K562 (cell line): Measurements from ENCODE around the gene TMEM174. TPM values are rescaled to one million over a fixed set of nuclear protein-coding genes. Genes with fewer than 3 reads are reported as not detected.
A peak's percentile ranks its signal among the peaks of the same experiment; 100 is the strongest.

ENCODE experiments used
- KHSRP ChIP-seq: fragments of 450-650 bp; IDR thresholded peaks from 2 replicates; pipeline ENCODE4 v1.6.1; 2017
- KLF16 ChIP-seq: IDR thresholded peaks from 2 replicates; pipeline ENCODE4 v1.6.1; 2016; ENCODE audit warnings: antibody characterized with exemption
- L3MBTL2 ChIP-seq: fragments of 450-650 bp; IDR thresholded peaks from 2 replicates; pipeline ENCODE4 v1.6.1; 2016; ENCODE audit warnings: mild to moderate bottlenecking, moderate library complexity
- NR2F6 ChIP-seq: fragments of 450-650 bp; formaldehyde crosslinking; IDR thresholded peaks from 2 replicates; pipeline ENCODE4 v1.4.0; 2020; ENCODE audit warnings: mild to moderate bottlenecking
- PYGO2 ChIP-seq: fragments of 450-650 bp; IDR thresholded peaks from 2 replicates; pipeline ENCODE4 v1.6.1; 2016; ENCODE audit warnings: mild to moderate bottlenecking, missing genetic modification characterization, moderate library complexity, missing compliant biosample characterization
- RBFOX2 ChIP-seq: fragments of 200-400 bp; formaldehyde crosslinking; IDR thresholded peaks from 2 replicates; pipeline ENCODE4 v1.6.1; 2017; ENCODE audit warnings: low read depth, mild to moderate bottlenecking, low read length, moderate library complexity
- TAF1 ChIP-seq: IDR thresholded peaks from 2 replicates; pipeline ENCODE4 v1.6.1; 2011; ENCODE audit warnings: mild to moderate bottlenecking, low read length, moderate library complexity; ENCODE audit not compliant: insufficient read depth, control insufficient read depth, severe bottlenecking; ENCODE audit errors: extremely low read depth
- TRIM28 ChIP-seq: fragments of 450-650 bp; IDR thresholded peaks from 2 replicates; pipeline ENCODE4 v1.6.1; 2017
- ZBTB17 ChIP-seq: fragments of 450-650 bp; formaldehyde crosslinking; IDR thresholded peaks from 2 replicates; pipeline ENCODE4 v1.4.0; 2020; ENCODE audit warnings: mild to moderate bottlenecking
- ZFP36 ChIP-seq: fragments of 150-350 bp; IDR thresholded peaks from 2 replicates; pipeline ENCODE4 v1.6.1; 2018; ENCODE audit warnings: low read length, low read depth; ENCODE audit not compliant: partially characterized antibody
- ZNF143 ChIP-seq: sonication (generic); formaldehyde crosslinking; IDR thresholded peaks from 2 replicates; pipeline ENCODE4 v1.9.0; 2022; ENCODE audit warnings: mild to moderate bottlenecking, missing genetic modification reagents
- ZNF584 ChIP-seq: fragments of 200-800 bp; sonication (Bioruptor generic); IDR thresholded peaks from 2 replicates; pipeline ENCODE4 v1.6.1; 2016; ENCODE audit warnings: low read depth, mild to moderate bottlenecking, missing genetic modification characterization, missing compliant biosample characterization
- ZSCAN32 ChIP-seq: fragments of 450-650 bp; formaldehyde crosslinking; IDR thresholded peaks from 2 replicates; pipeline ENCODE4 v1.4.0; 2020; ENCODE audit warnings: mild to moderate bottlenecking, moderate library complexity
- polyA plus RNA-seq, 8 experiments: library from polyadenylated mRNA; depleted of rRNA in 4 of 8; stranded (reverse) in 5 of 8; unstranded in 3 of 8; fragments of >200 nt; fragmentation: Nextera tagmentation in 2 of 8; fragmentation: Illumina TruSeq in 1 of 8; extraction: Ambion mirVana in 2 of 8; extraction: Trizol in 1 of 8; gene quantifications; 2 replicates each; pipeline versions ENCODE4 v1.2.1 to v1.2.3, GENCODE V29; 2011 to 2014; ENCODE audit warnings: inconsistent platforms in 1 of 8, missing spikeins in 1 of 8
- total RNA-seq, 7 experiments: library from RNA; depleted of rRNA in 6 of 7; stranded (reverse); fragments of >200 nt in 6 of 7; fragmentation: Illumina TruSeq in 2 of 7; extraction: Trizol in 2 of 7; gene quantifications; 2 replicates each; pipeline versions ENCODE4 v1.2.1 to v1.2.3, GENCODE V29; 2011 to 2021; ENCODE audit warnings: low replicate concordance in 1 of 7
- TF ChIP-seq, protein P1 (sequence below), 3 experiments: IDR thresholded peaks in 2 of 3; conservative IDR thresholded peaks in 1 of 3; 2 replicates each; pipeline ENCODE4 v1.5.1; 2011 to 2012; ENCODE audit warnings: low read length in 3 of 3, mild to moderate bottlenecking in 3 of 3, control low read depth in 2 of 3, improper control_type of control experiment in 1 of 3, inconsistent platforms in 1 of 3, low read depth in 1 of 3, mixed read lengths in 1 of 3, moderate library complexity in 1 of 3; ENCODE audit not compliant: insufficient read depth in 2 of 3
- TF ChIP-seq, protein P2 (sequence below): fragments of 250-450 bp; sonication (Bioruptor Pico); IDR thresholded peaks from 2 replicates; pipeline ENCODE4 v1.4.0; 2020; ENCODE audit warnings: mild to moderate bottlenecking, moderate library complexity, borderline replicate concordance
- TF ChIP-seq, protein P3 (sequence below), 2 experiments: fragments of 450-650 bp; IDR thresholded peaks; 2 replicates each; pipeline ENCODE4 v1.6.1; 2018; ENCODE audit warnings: mild to moderate bottlenecking in 2 of 2, low read depth in 1 of 2; ENCODE audit not compliant: partially characterized antibody in 2 of 2
- TF ChIP-seq, protein P4 (sequence below): sonication (generic); formaldehyde crosslinking; IDR thresholded peaks from 2 replicates; pipeline ENCODE4 v1.5.0; 2020; ENCODE audit warnings: missing genetic modification reagents
- TF ChIP-seq, protein P5 (sequence below): fragments of 450-650 bp; formaldehyde crosslinking; IDR thresholded peaks from 2 replicates; pipeline ENCODE4 v1.4.0; 2022; ENCODE audit warnings: mild to moderate bottlenecking, moderate library complexity

TMEM174 gene
- total and polyA plus RNA-seq, 9 of the 15 experiments (the other 6 are each of a cell fraction or from before 2014, with no cell fraction given) = not detected

DNA sequence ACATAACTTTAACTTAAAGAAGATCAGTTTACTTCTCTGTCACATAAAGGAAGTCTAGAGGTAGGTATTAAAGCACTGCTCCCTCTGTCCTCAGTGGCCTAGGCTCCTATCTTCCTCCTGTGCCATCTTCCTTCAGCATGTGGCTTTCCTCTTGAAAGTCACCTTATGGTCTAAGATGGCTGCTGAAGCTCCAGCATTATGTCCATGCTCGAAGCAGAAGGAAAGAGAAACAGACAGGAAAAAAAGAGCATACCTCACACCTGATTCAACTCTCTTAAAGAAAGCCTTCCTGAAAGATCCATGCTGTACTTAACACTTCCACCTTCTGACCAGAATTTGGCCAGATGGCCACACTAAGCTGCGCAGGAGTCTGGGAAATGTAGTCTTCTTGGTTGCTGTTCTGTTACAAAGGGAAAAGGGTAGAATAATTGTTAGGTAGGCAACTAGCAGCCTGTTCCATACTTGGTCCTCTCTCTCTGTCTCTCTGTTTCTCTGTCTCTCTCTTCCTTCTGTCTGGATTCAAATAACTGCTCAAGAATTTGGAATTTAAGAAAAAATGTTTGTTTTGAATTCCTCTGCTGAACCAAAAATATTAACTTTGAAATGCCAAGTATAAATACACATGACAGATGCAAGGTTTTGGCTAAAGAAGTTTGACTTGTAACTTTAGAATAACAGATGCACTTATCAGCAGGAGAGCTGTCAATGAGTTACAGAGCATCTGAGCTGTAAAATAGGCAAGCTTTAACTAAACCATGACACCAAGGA lies 16.0 kb downstream of the TMEM174 start (continued):
- TF ChIP-seq, protein P1, sequence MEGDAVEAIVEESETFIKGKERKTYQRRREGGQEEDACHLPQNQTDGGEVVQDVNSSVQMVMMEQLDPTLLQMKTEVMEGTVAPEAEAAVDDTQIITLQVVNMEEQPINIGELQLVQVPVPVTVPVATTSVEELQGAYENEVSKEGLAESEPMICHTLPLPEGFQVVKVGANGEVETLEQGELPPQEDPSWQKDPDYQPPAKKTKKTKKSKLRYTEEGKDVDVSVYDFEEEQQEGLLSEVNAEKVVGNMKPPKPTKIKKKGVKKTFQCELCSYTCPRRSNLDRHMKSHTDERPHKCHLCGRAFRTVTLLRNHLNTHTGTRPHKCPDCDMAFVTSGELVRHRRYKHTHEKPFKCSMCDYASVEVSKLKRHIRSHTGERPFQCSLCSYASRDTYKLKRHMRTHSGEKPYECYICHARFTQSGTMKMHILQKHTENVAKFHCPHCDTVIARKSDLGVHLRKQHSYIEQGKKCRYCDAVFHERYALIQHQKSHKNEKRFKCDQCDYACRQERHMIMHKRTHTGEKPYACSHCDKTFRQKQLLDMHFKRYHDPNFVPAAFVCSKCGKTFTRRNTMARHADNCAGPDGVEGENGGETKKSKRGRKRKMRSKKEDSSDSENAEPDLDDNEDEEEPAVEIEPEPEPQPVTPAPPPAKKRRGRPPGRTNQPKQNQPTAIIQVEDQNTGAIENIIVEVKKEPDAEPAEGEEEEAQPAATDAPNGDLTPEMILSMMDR (IDR thresholded peaks at IDR 0.05 in 2 of 3, conservative IDR thresholded peaks at IDR 0.05 in 1 of 3; ENCODE audit: insufficient read depth in 2 of 3, low read depth in 1 of 3, low read length in 3 of 3) = no peak
- peak; percentile 69 for TF ChIP-seq ZNF143 (CRISPR knock-in tag)
- TF ChIP-seq TAF1 = no peak
- no peak for TF ChIP-seq NR2F6 (CRISPR knock-in tag)
- no peak for TF ChIP-seq KHSRP
- TF ChIP-seq PYGO2 (tag) = no peak
- TF ChIP-seq, protein P2, sequence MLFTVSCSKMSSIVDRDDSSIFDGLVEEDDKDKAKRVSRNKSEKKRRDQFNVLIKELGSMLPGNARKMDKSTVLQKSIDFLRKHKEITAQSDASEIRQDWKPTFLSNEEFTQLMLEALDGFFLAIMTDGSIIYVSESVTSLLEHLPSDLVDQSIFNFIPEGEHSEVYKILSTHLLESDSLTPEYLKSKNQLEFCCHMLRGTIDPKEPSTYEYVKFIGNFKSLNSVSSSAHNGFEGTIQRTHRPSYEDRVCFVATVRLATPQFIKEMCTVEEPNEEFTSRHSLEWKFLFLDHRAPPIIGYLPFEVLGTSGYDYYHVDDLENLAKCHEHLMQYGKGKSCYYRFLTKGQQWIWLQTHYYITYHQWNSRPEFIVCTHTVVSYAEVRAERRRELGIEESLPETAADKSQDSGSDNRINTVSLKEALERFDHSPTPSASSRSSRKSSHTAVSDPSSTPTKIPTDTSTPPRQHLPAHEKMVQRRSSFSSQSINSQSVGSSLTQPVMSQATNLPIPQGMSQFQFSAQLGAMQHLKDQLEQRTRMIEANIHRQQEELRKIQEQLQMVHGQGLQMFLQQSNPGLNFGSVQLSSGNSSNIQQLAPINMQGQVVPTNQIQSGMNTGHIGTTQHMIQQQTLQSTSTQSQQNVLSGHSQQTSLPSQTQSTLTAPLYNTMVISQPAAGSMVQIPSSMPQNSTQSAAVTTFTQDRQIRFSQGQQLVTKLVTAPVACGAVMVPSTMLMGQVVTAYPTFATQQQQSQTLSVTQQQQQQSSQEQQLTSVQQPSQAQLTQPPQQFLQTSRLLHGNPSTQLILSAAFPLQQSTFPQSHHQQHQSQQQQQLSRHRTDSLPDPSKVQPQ (CRISPR knock-in tag) = no peak
- peak; percentile 57 for TF ChIP-seq L3MBTL2
- TF ChIP-seq, protein P3, sequence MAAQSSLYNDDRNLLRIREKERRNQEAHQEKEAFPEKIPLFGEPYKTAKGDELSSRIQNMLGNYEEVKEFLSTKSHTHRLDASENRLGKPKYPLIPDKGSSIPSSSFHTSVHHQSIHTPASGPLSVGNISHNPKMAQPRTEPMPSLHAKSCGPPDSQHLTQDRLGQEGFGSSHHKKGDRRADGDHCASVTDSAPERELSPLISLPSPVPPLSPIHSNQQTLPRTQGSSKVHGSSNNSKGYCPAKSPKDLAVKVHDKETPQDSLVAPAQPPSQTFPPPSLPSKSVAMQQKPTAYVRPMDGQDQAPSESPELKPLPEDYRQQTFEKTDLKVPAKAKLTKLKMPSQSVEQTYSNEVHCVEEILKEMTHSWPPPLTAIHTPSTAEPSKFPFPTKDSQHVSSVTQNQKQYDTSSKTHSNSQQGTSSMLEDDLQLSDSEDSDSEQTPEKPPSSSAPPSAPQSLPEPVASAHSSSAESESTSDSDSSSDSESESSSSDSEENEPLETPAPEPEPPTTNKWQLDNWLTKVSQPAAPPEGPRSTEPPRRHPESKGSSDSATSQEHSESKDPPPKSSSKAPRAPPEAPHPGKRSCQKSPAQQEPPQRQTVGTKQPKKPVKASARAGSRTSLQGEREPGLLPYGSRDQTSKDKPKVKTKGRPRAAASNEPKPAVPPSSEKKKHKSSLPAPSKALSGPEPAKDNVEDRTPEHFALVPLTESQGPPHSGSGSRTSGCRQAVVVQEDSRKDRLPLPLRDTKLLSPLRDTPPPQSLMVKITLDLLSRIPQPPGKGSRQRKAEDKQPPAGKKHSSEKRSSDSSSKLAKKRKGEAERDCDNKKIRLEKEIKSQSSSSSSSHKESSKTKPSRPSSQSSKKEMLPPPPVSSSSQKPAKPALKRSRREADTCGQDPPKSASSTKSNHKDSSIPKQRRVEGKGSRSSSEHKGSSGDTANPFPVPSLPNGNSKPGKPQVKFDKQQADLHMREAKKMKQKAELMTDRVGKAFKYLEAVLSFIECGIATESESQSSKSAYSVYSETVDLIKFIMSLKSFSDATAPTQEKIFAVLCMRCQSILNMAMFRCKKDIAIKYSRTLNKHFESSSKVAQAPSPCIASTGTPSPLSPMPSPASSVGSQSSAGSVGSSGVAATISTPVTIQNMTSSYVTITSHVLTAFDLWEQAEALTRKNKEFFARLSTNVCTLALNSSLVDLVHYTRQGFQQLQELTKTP (IDR thresholded peaks at IDR 0.05; ENCODE audit: low read depth in 1 of 2, partially characterized antibody in 2 of 2) = peak in 1 of 2 experiments; percentile 45
- TF ChIP-seq RBFOX2 = no peak
- TF ChIP-seq ZBTB17 = no peak
- TF ChIP-seq KLF16 = no peak
- TF ChIP-seq, protein P4, sequence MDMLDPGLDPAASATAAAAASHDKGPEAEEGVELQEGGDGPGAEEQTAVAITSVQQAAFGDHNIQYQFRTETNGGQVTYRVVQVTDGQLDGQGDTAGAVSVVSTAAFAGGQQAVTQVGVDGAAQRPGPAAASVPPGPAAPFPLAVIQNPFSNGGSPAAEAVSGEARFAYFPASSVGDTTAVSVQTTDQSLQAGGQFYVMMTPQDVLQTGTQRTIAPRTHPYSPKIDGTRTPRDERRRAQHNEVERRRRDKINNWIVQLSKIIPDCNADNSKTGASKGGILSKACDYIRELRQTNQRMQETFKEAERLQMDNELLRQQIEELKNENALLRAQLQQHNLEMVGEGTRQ = no peak
- peak; percentile 25 for TF ChIP-seq ZFP36
- TF ChIP-seq, protein P5, sequence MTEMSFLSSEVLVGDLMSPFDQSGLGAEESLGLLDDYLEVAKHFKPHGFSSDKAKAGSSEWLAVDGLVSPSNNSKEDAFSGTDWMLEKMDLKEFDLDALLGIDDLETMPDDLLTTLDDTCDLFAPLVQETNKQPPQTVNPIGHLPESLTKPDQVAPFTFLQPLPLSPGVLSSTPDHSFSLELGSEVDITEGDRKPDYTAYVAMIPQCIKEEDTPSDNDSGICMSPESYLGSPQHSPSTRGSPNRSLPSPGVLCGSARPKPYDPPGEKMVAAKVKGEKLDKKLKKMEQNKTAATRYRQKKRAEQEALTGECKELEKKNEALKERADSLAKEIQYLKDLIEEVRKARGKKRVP (CRISPR knock-in tag) = no peak
- no peak for TF ChIP-seq TRIM28
- TF ChIP-seq ZNF584 (CRISPR knock-in tag) = no peak
- TF ChIP-seq ZSCAN32 (CRISPR knock-in tag) = no peak
